Body of pancreas (tissue), 4 donors: Measurements from ENCODE around the gene SALL4.

Experiments used
- CTCF ChIP-seq, 7 experiments: fragments of 450-650 bp in 4 of 7; fragments of 200-600 bp in 3 of 7; sonication (generic) in 3 of 7; IDR thresholded peaks; one replicate each; pipeline ENCODE4 v1.5.1; 2016 to 2019; ENCODE audit warnings: antibody characterized with exemption in 7 of 7
- POLR2A ChIP-seq, 3 donors: fragments of 450-650 bp; IDR thresholded peaks; one replicate each; pipeline ENCODE4 v1.6.1; 2016; ENCODE audit warnings: antibody characterized with exemption in 3 of 3, mild to moderate bottlenecking in 2 of 3

- TF ChIP-seq CTCF (IDR thresholded peaks at IDR 0.05) (no peak), POLR2A (IDR thresholded peaks at IDR 0.05) (no peak)
These were observed 6.0 kb downstream of the SALL4 start for GRCh38 chr20:51796340-51796739.
